ENCODE data around the gene BLTP3A.
"Not testable (repeated sequence)": the region's sequence is repeated elsewhere in the genome, so short reads cannot be mapped to it uniquely, and the experiment has no call there.

- TF ChIP-seq TAF1 (IDR thresholded peaks at IDR 0.05; ENCODE audit: low read depth); MXI1 (conservative IDR thresholded peaks at IDR 0.05; ENCODE audit: poor library complexity, severe bottlenecking); POLR2AphosphoS5 (IDR thresholded peaks at IDR 0.05); CTCF (IDR thresholded peaks at IDR 0.05; ENCODE audit: poor library complexity, severe bottlenecking); EP300 (conservative IDR thresholded peaks at IDR 0.05; ENCODE audit: poor library complexity, severe bottlenecking); EZH2 (IDR thresholded peaks at IDR 0.05; ENCODE audit: borderline replicate concordance, insufficient read depth, low read length, poor library complexity, severe bottlenecking): not testable (repeated sequence)
These were observed 17.5 kb downstream of the BLTP3A start for GRCh38 chr6:34809419-34809818.
